ENCODE results near the gene GNG7. TPM values are rescaled to one million over a fixed set of nuclear protein-coding genes. Genes with fewer than 3 reads are reported as not detected.

GNG7 gene
- total RNA-seq, 1 donor from 2014 or later: 5.5 TPM

GRCh38 chr19:2603334-2603733, 99.2 kb downstream of the GNG7 start:
- Histone ChIP-seq H3K4me1 (peaks cover 19% of the 10 kb centered on the region), H3K9me3 (no peaks in the 10 kb centered on the region), H3K27me3 (no peaks in the 10 kb centered on the region), H3K27ac (peak overlapping the region; percentile 71), H3K36me3 (no peaks in the 10 kb centered on the region), H3K4me3 (peak overlapping the region; percentile 19)
- TF ChIP-seq, protein P1, sequence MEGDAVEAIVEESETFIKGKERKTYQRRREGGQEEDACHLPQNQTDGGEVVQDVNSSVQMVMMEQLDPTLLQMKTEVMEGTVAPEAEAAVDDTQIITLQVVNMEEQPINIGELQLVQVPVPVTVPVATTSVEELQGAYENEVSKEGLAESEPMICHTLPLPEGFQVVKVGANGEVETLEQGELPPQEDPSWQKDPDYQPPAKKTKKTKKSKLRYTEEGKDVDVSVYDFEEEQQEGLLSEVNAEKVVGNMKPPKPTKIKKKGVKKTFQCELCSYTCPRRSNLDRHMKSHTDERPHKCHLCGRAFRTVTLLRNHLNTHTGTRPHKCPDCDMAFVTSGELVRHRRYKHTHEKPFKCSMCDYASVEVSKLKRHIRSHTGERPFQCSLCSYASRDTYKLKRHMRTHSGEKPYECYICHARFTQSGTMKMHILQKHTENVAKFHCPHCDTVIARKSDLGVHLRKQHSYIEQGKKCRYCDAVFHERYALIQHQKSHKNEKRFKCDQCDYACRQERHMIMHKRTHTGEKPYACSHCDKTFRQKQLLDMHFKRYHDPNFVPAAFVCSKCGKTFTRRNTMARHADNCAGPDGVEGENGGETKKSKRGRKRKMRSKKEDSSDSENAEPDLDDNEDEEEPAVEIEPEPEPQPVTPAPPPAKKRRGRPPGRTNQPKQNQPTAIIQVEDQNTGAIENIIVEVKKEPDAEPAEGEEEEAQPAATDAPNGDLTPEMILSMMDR (IDR thresholded peaks at IDR 0.05): no peak
- no peak for ATAC-seq
- intact Hi-C loops (cut with DNase I): no loop called here
- no peak for DNase-seq

- TF ChIP-seq, protein P1 (IDR thresholded peaks at IDR 0.05): no peak
Observed at GRCh38 chr19:2602391-2603181, 99.9 kb downstream of the GNG7 start.

GRCh38 chr19:2600914-2601870, 101.3 kb downstream of the GNG7 start:
- H3K27me3 ChIP-seq: no peaks in the 10 kb centered on the region
- no peaks in the 10 kb centered on the region for H3K36me3 ChIP-seq
- DNase-seq (peak; percentile 58), ATAC-seq (no peak)
- intact Hi-C loops (cut with DNase I): no loop called here
- no peaks in the 10 kb centered on the region for H3K9me3 ChIP-seq
- H3K4me3 ChIP-seq: no peak overlapping the region
- TF ChIP-seq, protein P1 (IDR thresholded peaks at IDR 0.05): no peak
- peaks cover 19% of the 10 kb centered on the region for H3K4me1 ChIP-seq
- H3K27ac ChIP-seq: no peak overlapping the region

More at GRCh38 chr19:2602391-2603181, 99.9 kb downstream of the GNG7 start:
- peak overlapping the region; percentile 19 for H3K4me3 ChIP-seq
- peak overlapping the region; percentile 71 for H3K27ac ChIP-seq
- DNase-seq (peak; percentile 86), ATAC-seq (peak; percentile 86)
- H3K36me3 ChIP-seq: no peaks in the 10 kb centered on the region
- intact Hi-C loops (cut with DNase I): no loop called here
- H3K9me3 ChIP-seq: no peaks in the 10 kb centered on the region
- no peaks in the 10 kb centered on the region for H3K27me3 ChIP-seq
- H3K4me1 ChIP-seq: peaks cover 19% of the 10 kb centered on the region

GRCh38 chr19:2594319-2594718, 108.2 kb downstream of the GNG7 start:
- DNase-seq: no peak
- no peaks in the 10 kb centered on the region for H3K36me3 ChIP-seq
- intact Hi-C loops (cut with DNase I): no loop called here
- peaks cover 1% of the 10 kb centered on the region for H3K4me1 ChIP-seq
- H3K27ac ChIP-seq: no peak overlapping the region
- no peaks in the 10 kb centered on the region for H3K27me3 ChIP-seq
- H3K4me3 ChIP-seq: no peak overlapping the region
- no peaks in the 10 kb centered on the region for H3K9me3 ChIP-seq
- ATAC-seq: peak; percentile 34
- TF ChIP-seq, protein P1 (IDR thresholded peaks at IDR 0.05): no peak

DNA sequence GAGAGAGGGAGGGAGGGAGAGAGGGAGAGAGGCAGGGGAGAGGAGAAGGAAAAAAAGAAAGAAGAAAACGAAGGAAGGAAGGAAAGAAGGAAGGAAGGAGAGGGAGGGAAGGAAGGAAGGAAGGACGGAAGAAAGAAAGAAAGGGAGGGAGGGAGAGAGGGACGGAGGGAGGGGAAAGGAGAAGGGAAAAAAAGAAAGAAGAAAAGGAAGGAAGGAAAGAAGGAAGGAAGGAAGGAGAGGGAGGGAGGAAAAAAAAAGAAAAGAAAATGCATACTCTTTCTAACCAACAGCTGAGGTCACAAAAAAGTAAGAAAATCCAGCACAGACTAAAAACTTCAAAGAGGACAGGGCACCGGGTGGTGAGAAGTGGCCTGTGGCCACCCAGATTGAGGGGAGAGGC, 109.7 kb downstream of the GNG7 start:
- intact Hi-C loops (cut with DNase I): no loop called here
- ATAC-seq (no peak), DNase-seq (no peak)
- Histone ChIP-seq H3K9me3 (no peaks in the 10 kb centered on the region), H3K4me1 (peaks cover 4% of the 10 kb centered on the region), H3K27ac (no peak overlapping the region), H3K36me3 (no peaks in the 10 kb centered on the region), H3K27me3 (no peaks in the 10 kb centered on the region), H3K4me3 (no peak overlapping the region)
- TF ChIP-seq, protein P1 (IDR thresholded peaks at IDR 0.05): no peak

Data from upper lobe of right lung (tissue), 1 donor.